HFFc6 (cell line): ENCODE data around the gene NFAT5. TPM values are rescaled to one million over a fixed set of nuclear protein-coding genes. Genes with fewer than 3 reads are reported as not detected.
A peak's percentile ranks its signal among the peaks of the same experiment; 100 is the strongest.

Source experiments
- DNase-seq: peaks from one replicate; pipeline ENCODE4 v3.0.0-alpha.2; 2018
- H3K27ac Mint-ChIP-seq: 2 replicates; pipeline ENCODE4 v1.8.0; 2020; ENCODE audit warnings: mild to moderate bottlenecking, mixed read lengths
- H3K27me3 Mint-ChIP-seq: 2 replicates; pipeline ENCODE4 v1.8.0; 2021; ENCODE audit warnings: mild to moderate bottlenecking, moderate library complexity, mixed read lengths; ENCODE audit not compliant: insufficient read depth
- H3K36me3 Mint-ChIP-seq: 2 replicates; pipeline ENCODE4 v1.8.0; 2021; ENCODE audit warnings: low read depth, mixed read lengths
- H3K4me1 Mint-ChIP-seq: 2 replicates; pipeline ENCODE4 v1.8.0; 2020; ENCODE audit warnings: low read depth, mixed read lengths
- H3K4me3 Mint-ChIP-seq: 2 replicates; pipeline ENCODE4 v1.8.0; 2020; ENCODE audit warnings: mild to moderate bottlenecking, moderate library complexity, mixed read lengths
- H3K9me3 Mint-ChIP-seq: 2 replicates; pipeline ENCODE4 v1.8.0; 2020; ENCODE audit warnings: mild to moderate bottlenecking, mixed read lengths
- CTCF ChIP-seq: fragments of 200-600 bp; sonication (generic); IDR thresholded peaks from 2 replicates; pipeline ENCODE4 v1.5.0; 2021; ENCODE audit warnings: antibody characterized with exemption, mild to moderate bottlenecking
- total RNA-seq, 6 experiments: library from RNA; stranded (reverse); fragmentation: NEBNext Ultra II Directional; extraction: Animal tissue kit (Norgen Biotek cat#: 25700); gene quantifications; 2 replicates in 1 of 6; 3 replicates in 5 of 6; pipeline ENCODE4 v1.2.3, GENCODE V29; 2021

The NFAT5 gene
- total RNA-seq, 6 experiments from 2014 or later = 52.0 to 114 (median 63.7) TPM

GRCh38 chr16:69744363-69745231 is 178.8 kb downstream of the NFAT5 start:
- no peak for TF ChIP-seq CTCF
- Mint-ChIP-seq H3K4me1 (peaks cover 18% of the 10 kb centered on the region), H3K27ac (peak overlapping the region; percentile 9; the same call in 1 of the 2 replicates), H3K9me3 (no peaks in the 10 kb centered on the region), H3K27me3 (peaks cover 4% of the 10 kb centered on the region), H3K4me3 (no peak overlapping the region), H3K36me3 (peaks cover 59% of the 10 kb centered on the region)
- no peak for DNase-seq

- H3K36me3 Mint-ChIP-seq = peaks cover 58% of the 10 kb centered on the region
- peaks cover 4% of the 10 kb centered on the region for H3K27me3 Mint-ChIP-seq
- TF ChIP-seq CTCF = no peak
- no peak overlapping the region for H3K4me3 Mint-ChIP-seq
- H3K4me1 Mint-ChIP-seq = peaks cover 18% of the 10 kb centered on the region
- no peak for DNase-seq
- H3K9me3 Mint-ChIP-seq = no peaks in the 10 kb centered on the region
- no peak overlapping the region for H3K27ac Mint-ChIP-seq
Measured at GRCh38 chr16:69745232-69745612, 179.5 kb downstream of the NFAT5 start.

GRCh38 chr16:69745959-69746358 is 180.2 kb downstream of the NFAT5 start:
- TF ChIP-seq CTCF = no peak
- H3K36me3 Mint-ChIP-seq = peaks cover 61% of the 10 kb centered on the region
- no peak overlapping the region for H3K27ac Mint-ChIP-seq
- no peak for DNase-seq
- peaks cover 4% of the 10 kb centered on the region for H3K27me3 Mint-ChIP-seq
- no peak overlapping the region for H3K4me3 Mint-ChIP-seq
- H3K9me3 Mint-ChIP-seq = no peaks in the 10 kb centered on the region
- H3K4me1 Mint-ChIP-seq = peaks cover 18% of the 10 kb centered on the region

- DNase-seq = no peak
- H3K27ac Mint-ChIP-seq = no peak overlapping the region; the same call in 1 of the 2 replicates
- H3K27me3 Mint-ChIP-seq = peaks cover 4% of the 10 kb centered on the region
- TF ChIP-seq CTCF = no peak
- H3K4me1 Mint-ChIP-seq = peaks cover 11% of the 10 kb centered on the region
- peaks cover 57% of the 10 kb centered on the region for H3K36me3 Mint-ChIP-seq
- H3K9me3 Mint-ChIP-seq = no peaks in the 10 kb centered on the region
- no peak overlapping the region for H3K4me3 Mint-ChIP-seq
Measured at GRCh38 chr16:69747115-69747514, 181.3 kb downstream of the NFAT5 start.

- Mint-ChIP-seq H3K27ac (no peak overlapping the region), H3K36me3 (peaks cover 45% of the 10 kb centered on the region), H3K9me3 (no peaks in the 10 kb centered on the region), H3K27me3 (no peaks in the 10 kb centered on the region; the same call in 1 of the 2 replicates), H3K4me1 (peaks cover 15% of the 10 kb centered on the region), H3K4me3 (no peak overlapping the region)
- DNase-seq = no peak
- TF ChIP-seq CTCF = no peak
Measured at GRCh38 chr16:69748694-69749345, 183.1 kb downstream of the NFAT5 start.
